GM23248 (cell line): ENCODE measurements around the gene ZBTB17.

Experiments
- EZH2 ChIP-seq: fragments of 200-600 bp; sonication (generic); IDR thresholded peaks from 2 replicates; pipeline ENCODE4 v1.6.1; 2018; ENCODE audit warnings: antibody characterized with exemption, mild to moderate bottlenecking; ENCODE audit not compliant: insufficient read depth, poor library complexity, severe bottlenecking
- EZH2phosphoT487 ChIP-seq: fragments of 200-600 bp; sonication (generic); IDR thresholded peaks from 2 replicates; pipeline ENCODE4 v1.6.1; 2018; ENCODE audit warnings: antibody characterized with exemption, moderate library complexity, mild to moderate bottlenecking, low read depth; ENCODE audit not compliant: insufficient read depth

DNA sequence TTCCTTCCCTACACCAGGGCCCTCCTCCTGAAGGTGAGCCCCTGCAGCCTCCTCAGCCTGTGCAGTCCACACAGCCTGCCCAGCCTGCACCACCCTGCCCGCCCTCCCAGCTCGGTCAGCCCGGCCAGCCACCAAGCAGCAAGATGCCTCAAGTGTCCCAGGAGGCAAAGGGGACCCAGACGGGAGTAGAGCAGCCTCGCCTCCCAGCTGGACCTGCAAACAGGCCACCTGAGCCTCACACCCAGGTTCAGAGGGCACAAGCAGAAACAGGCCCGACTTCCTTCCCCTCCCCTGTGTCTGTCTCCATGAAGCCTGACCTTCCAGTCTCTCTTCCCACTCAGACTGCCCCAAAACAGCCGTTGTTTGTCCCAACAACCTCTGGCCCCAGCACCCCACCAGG lies 38.8 kb downstream of the ZBTB17 start:
- TF ChIP-seq EZH2phosphoT487 (no peak), EZH2 (no peak)
